Ishikawa (cell line): ENCODE measurements around the gene PSMD13.

Experiments used
- CEBPB ChIP-seq: IDR thresholded peaks from 2 replicates; pipeline ENCODE4 v1.6.1; 2012
- CREB1 ChIP-seq: IDR thresholded peaks from 2 replicates; pipeline ENCODE4 v1.6.1; 2012; ENCODE audit warnings: low read depth
- EGR1 ChIP-seq: IDR thresholded peaks from 2 replicates; pipeline ENCODE4 v1.6.1; 2012
- EP300 ChIP-seq: IDR thresholded peaks from 2 replicates; pipeline ENCODE4 v1.6.1; 2012; ENCODE audit warnings: borderline replicate concordance
- FOXM1 ChIP-seq: IDR thresholded peaks from 2 replicates; pipeline ENCODE4 v1.6.1; 2012; ENCODE audit warnings: low read depth, borderline replicate concordance
- MAX ChIP-seq: IDR thresholded peaks from 2 replicates; pipeline ENCODE4 v1.6.1; 2012
- NFIC ChIP-seq: IDR thresholded peaks from 2 replicates; pipeline ENCODE4 v1.6.1; 2012
- RAD21 ChIP-seq: IDR thresholded peaks from 2 replicates; pipeline ENCODE4 v1.6.1; 2012; ENCODE audit warnings: low read depth
- REST ChIP-seq: IDR thresholded peaks from 2 replicates; pipeline ENCODE4 v1.6.1; 2012; ENCODE audit warnings: low read depth, mild to moderate bottlenecking
- TAF1 ChIP-seq: IDR thresholded peaks from 2 replicates; pipeline ENCODE4 v1.6.1; 2012; ENCODE audit warnings: low read depth, mild to moderate bottlenecking
- TCF12 ChIP-seq: IDR thresholded peaks from 2 replicates; pipeline ENCODE4 v1.6.1; 2012; ENCODE audit warnings: low read depth
- TEAD4 ChIP-seq: IDR thresholded peaks from 2 replicates; pipeline ENCODE4 v1.6.1; 2012
- USF1 ChIP-seq: IDR thresholded peaks from 2 replicates; pipeline ENCODE4 v1.6.1; 2012
- YY1 ChIP-seq: IDR thresholded peaks from 2 replicates; pipeline ENCODE4 v1.6.1; 2012; ENCODE audit warnings: low read depth
- ZBTB7A ChIP-seq: IDR thresholded peaks from 2 replicates; pipeline ENCODE4 v1.6.1; 2012; ENCODE audit warnings: low read depth

PSMD13 gene

GRCh38 chr11:202490-202889 lies 34.3 kb upstream of the PSMD13 start:
- no peak for TF ChIP-seq EP300
- no peak for TF ChIP-seq TEAD4
- no peak for TF ChIP-seq REST
- no peak for TF ChIP-seq YY1
- TF ChIP-seq MAX: no peak

- TF ChIP-seq EGR1 (no peak), TEAD4 (no peak), MAX (no peak), ZBTB7A (no peak), USF1 (no peak), TAF1 (no peak)
Measured at GRCh38 chr11:203056-203944, 33.5 kb upstream of the PSMD13 start.

GRCh38 chr11:203945-204586 lies 32.7 kb upstream of the PSMD13 start:
- TF ChIP-seq EP300: no peak
- no peak for TF ChIP-seq USF1
- no peak for TF ChIP-seq TCF12
- no peak for TF ChIP-seq NFIC
- no peak for TF ChIP-seq CEBPB
- no peak for TF ChIP-seq ZBTB7A
- no peak for TF ChIP-seq RAD21
- no peak for TF ChIP-seq EGR1
- TF ChIP-seq FOXM1: no peak
- no peak for TF ChIP-seq CREB1
- no peak for TF ChIP-seq MAX

- no peak for TF ChIP-seq EGR1
- TF ChIP-seq TAF1: no peak
- no peak for TF ChIP-seq TEAD4
- no peak for TF ChIP-seq EP300
Measured at GRCh38 chr11:204587-205109, 32.1 kb upstream of the PSMD13 start.

- TF ChIP-seq CREB1 (no peak), CEBPB (no peak), TAF1 (no peak), EGR1 (no peak), FOXM1 (no peak), YY1 (no peak), RAD21 (no peak), NFIC (no peak), TEAD4 (no peak), EP300 (no peak), REST (no peak), MAX (no peak), ZBTB7A (no peak), TCF12 (no peak), USF1 (no peak)
Measured at GRCh38 chr11:205221-206001, 31.4 kb upstream of the PSMD13 start.
